AG04450 (cell line): Measurements from ENCODE around the gene MRPL48. TPM values are rescaled to one million over a fixed set of nuclear protein-coding genes. Genes with fewer than 3 reads are reported as not detected.
"Not testable (repeated sequence)": the region's sequence is repeated elsewhere in the genome, so short reads cannot be mapped to it uniquely, and the experiment has no call there.

ENCODE experiments used
- CTCF ChIA-PET: fragments of 300-600, 350-600 bp; formaldehyde crosslinking; extraction: SDS; loops from one replicate; lab custom pipeline; 2022; ENCODE audit warnings: antibody characterized with exemption, inconsistent platforms; lab: Charles Lee
- POLR2A ChIA-PET: fragments of 350-600 bp; formaldehyde crosslinking; extraction: SDS; loops from one replicate; lab custom pipeline; 2021; ENCODE audit warnings: antibody characterized with exemption, inconsistent platforms; lab: Yijun Ruan, JAX
- DNase-seq: peaks from one replicate; pipeline ENCODE4 v3.0.0-alpha.2; 2011; ENCODE audit warnings: low read depth, low spot score
- H3K27ac ChIP-seq: one replicate; pipeline ENCODE4 v1.5.1; 2012; ENCODE audit warnings: low read depth, low read length, control low read depth
- H3K27me3 ChIP-seq: one replicate; pipeline ENCODE4 v1.6.0; 2012; ENCODE audit warnings: low read length; ENCODE audit not compliant: control insufficient read depth, insufficient read depth
- H3K4me3 ChIP-seq: 2 replicates; pipeline ENCODE4 v1.5.1; 2011; ENCODE audit warnings: mild to moderate bottlenecking, low read depth, low read length, control low read depth
- H3K9me3 ChIP-seq: 2 replicates; pipeline ENCODE4 v1.5.1; 2012; ENCODE audit warnings: low read length; ENCODE audit not compliant: control insufficient read depth, insufficient read depth
- polyA plus RNA-seq: library from polyadenylated mRNA; depleted of rRNA; stranded (reverse); fragments of >200 nt; gene quantifications from 2 replicates; pipeline ENCODE4 v1.2.3, GENCODE V29; 2011
- TF ChIP-seq, protein P1 (sequence below): IDR thresholded peaks from 2 replicates; pipeline ENCODE4 v1.5.1; 2011; ENCODE audit warnings: low read depth, low read length, control low read depth, inconsistent platforms

The MRPL48 gene
- polyA plus RNA-seq, 1 experiment = 65.7 TPM

DNA sequence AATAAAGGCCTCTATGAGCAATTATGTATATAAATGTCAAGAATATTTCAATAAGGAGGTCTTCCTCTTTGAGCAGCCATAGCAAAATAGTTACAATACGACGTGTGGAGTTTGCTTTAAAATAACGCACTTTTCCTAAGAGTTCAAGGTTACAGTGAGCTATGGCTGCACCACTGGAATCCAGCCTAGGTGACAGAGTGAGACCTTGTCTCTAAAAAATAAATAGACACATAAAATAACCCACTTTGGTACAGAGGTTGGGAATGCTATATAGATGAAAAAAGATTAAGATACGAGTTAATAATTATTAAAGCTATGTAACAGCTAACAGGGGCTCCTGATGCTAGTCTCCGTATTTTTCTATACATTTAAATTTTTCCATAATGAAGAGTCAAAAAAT, 39.4 kb upstream of the MRPL48 start:
- ChIA-PET CTCF (no interaction called here), POLR2A (no interaction called here)
- H3K27ac ChIP-seq = no peak overlapping the region
- no peak for DNase-seq
- H3K4me3 ChIP-seq = no peak overlapping the region
- H3K27me3 ChIP-seq = no peaks in the 10 kb centered on the region
- H3K9me3 ChIP-seq = no peaks in the 10 kb centered on the region
- TF ChIP-seq, protein P1, sequence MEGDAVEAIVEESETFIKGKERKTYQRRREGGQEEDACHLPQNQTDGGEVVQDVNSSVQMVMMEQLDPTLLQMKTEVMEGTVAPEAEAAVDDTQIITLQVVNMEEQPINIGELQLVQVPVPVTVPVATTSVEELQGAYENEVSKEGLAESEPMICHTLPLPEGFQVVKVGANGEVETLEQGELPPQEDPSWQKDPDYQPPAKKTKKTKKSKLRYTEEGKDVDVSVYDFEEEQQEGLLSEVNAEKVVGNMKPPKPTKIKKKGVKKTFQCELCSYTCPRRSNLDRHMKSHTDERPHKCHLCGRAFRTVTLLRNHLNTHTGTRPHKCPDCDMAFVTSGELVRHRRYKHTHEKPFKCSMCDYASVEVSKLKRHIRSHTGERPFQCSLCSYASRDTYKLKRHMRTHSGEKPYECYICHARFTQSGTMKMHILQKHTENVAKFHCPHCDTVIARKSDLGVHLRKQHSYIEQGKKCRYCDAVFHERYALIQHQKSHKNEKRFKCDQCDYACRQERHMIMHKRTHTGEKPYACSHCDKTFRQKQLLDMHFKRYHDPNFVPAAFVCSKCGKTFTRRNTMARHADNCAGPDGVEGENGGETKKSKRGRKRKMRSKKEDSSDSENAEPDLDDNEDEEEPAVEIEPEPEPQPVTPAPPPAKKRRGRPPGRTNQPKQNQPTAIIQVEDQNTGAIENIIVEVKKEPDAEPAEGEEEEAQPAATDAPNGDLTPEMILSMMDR = no peak

DNA sequence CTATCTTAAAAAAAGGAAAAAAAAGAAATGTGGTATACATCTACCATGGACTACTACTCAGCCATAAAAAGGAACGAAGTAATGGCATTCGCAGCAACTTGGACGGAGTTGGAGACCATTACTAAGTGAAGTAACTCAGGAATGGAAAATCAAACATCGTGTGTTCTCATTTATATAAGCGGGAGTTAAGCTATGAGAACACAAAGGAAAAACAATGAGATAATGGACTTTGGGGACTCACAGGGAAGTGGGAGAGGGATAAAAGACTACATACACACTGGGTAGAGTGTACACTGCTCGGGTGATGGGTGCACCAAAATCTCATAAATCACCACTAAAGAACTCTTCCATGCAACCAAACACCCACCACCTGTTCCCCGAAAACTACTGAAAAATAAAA, 38.6 kb upstream of the MRPL48 start:
- POLR2A ChIA-PET = no interaction called here

DNA sequence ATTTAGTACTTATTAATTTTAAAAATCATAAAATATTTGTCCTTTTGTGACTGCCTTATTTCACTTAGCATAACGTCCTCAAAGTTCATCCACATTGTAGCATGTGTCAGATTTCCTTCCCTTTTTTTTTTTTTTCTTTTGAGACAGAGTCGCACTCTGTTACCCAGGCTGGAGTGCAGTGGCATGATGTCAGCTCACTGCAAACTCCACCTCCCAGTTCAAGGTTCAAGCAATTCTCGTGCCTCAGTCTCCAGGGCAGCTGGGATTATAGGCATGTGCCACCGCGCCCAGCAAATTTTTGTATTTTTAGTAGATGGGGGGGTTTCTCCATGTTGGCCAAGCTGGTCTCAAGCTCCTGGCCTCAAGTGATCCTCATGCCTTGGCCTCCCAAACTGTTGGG, 37.4 kb upstream of the MRPL48 start:
- TF ChIP-seq, protein P1 = no peak

More for the DNA sequence above, 38.6 kb upstream of the MRPL48 start:
- no peak for DNase-seq
- Histone ChIP-seq H3K27me3 (no peaks in the 10 kb centered on the region), H3K9me3 (no peaks in the 10 kb centered on the region), H3K4me3 (no peak overlapping the region), H3K27ac (no peak overlapping the region)
- CTCF ChIA-PET = no interaction called here
- TF ChIP-seq, protein P1 = no peak

DNA sequence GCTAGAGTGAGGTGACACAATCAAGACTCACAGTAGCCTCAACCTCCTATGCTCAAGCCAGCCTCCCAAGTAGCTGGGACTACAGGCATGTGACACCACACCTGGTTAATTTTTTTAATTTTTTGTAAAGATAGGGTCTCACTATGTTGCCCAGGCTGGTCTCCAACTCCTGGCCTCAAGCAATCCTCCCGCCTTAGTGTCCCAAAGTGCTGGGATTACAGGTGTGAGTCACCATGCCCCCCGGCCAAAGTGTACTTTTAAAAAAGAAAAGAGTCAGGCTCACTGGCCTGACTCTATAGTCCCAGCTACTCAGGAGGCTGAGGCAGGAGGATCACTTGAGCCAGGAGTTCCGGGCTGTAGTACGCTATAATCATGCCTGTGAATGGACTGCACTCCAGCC, 36.8 kb upstream of the MRPL48 start:
- H3K27me3 ChIP-seq, POLR2A ChIA-PET, H3K9me3 ChIP-seq, H3K27ac ChIP-seq, CTCF ChIA-PET, H3K4me3 ChIP-seq, DNase-seq: not testable (repeated sequence)

More for the DNA sequence above, 37.4 kb upstream of the MRPL48 start:
- Histone ChIP-seq H3K4me3 (no peak overlapping the region), H3K9me3 (no peaks in the 10 kb centered on the region), H3K27me3 (no peaks in the 10 kb centered on the region), H3K27ac (no peak overlapping the region)
- CTCF ChIA-PET = no interaction called here
- DNase-seq = no peak
- POLR2A ChIA-PET = no interaction called here

DNA sequence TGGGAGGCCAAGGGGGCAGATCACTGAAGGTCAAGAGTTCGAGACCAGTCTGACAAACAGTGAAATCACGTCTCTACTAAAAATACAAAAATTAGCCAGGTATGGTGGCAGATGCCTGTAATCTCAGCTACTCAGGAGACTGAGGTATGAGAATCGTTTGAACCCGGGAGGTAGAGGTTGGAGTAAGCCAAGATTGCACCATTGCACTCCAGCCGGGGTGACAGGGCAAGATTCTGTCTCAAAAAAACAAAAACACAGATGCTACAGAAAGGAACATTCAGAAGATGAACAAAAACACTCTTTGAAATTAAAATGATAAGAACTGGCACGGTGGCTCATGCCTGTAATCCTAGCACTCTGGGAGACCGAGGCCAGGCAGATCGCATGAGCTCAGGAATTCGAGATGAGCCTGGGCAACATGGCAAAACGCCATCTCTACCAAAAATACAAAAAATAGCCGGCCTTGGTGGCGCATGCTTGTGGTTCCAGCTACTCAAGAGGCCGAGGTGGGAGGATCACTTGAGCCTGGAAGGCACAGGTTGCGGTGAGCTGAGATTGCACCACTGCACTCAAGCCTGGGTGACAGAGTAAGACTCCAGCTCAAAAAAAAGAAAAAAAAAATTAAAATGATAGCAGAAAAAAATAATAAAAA, 35.3 kb upstream of the MRPL48 start:
- CTCF ChIA-PET = no interaction called here
- POLR2A ChIA-PET = no interaction called here
- TF ChIP-seq, protein P1 = no peak
- H3K27ac ChIP-seq = no peak overlapping the region
- H3K4me3 ChIP-seq = no peak overlapping the region
- H3K27me3 ChIP-seq = no peaks in the 10 kb centered on the region
- no peak for DNase-seq
- H3K9me3 ChIP-seq = no peaks in the 10 kb centered on the region

DNA sequence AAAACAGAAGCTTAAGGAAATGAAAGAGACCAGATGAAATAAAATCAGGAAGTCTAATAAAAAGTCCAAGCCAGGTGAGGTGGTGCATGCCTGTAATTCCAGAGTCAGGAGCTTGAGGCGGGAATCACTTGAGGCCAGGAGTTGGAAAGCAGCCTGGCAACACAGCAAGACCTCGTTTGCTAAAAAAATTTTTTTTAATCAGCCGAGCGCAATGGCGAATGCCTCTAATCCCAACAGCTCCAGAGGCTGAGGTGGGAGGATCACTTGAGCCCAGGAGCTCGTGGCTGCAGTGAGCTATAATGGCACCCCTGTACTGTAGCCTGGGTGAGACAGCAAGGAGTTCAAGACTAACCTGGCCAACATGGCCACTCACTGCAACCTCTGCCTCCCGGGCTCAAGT, 34.8 kb upstream of the MRPL48 start:
- TF ChIP-seq, protein P1 = no peak
- Histone ChIP-seq H3K9me3 (no peaks in the 10 kb centered on the region), H3K27me3 (no peaks in the 10 kb centered on the region), H3K27ac (no peak overlapping the region), H3K4me3 (no peak overlapping the region)
- POLR2A ChIA-PET = no interaction called here
- DNase-seq = no peak
- CTCF ChIA-PET = no interaction called here
